H9 (cell line): ENCODE measurements around the gene TESK2. TPM values are rescaled to one million over a fixed set of nuclear protein-coding genes. Genes with fewer than 3 reads are reported as not detected.

ENCODE experiments used
- DNase-seq: peaks from one replicate; pipeline ENCODE4 v3.0.0-alpha.2; 2017
- H2AFZ ChIP-seq: one replicate; pipeline ENCODE4 v1.6.1; 2013; ENCODE audit warnings: mild to moderate bottlenecking, low read length, control low read depth, moderate library complexity
- H2AK5ac ChIP-seq: 2 replicates; pipeline ENCODE4 v1.6.1; 2013; ENCODE audit warnings: low read length, control low read depth, mixed read lengths; ENCODE audit not compliant: insufficient read length
- H2BK120ac ChIP-seq: one replicate; pipeline ENCODE4 v1.6.1; 2013; ENCODE audit warnings: low read depth, mild to moderate bottlenecking, low read length, control low read depth, inconsistent platforms; ENCODE audit not compliant: poor library complexity, severe bottlenecking
- H2BK12ac ChIP-seq: 2 replicates; pipeline ENCODE4 v1.6.1; 2013; ENCODE audit warnings: low read length, control low read depth, mixed read lengths, low read depth; ENCODE audit not compliant: insufficient read length
- H2BK15ac ChIP-seq: 2 replicates; pipeline ENCODE4 v1.6.1; 2013; ENCODE audit warnings: low read depth, low read length, control low read depth
- H2BK20ac ChIP-seq: one replicate; pipeline ENCODE4 v1.6.1; 2013; ENCODE audit warnings: low read depth, mild to moderate bottlenecking, low read length, control low read depth, inconsistent platforms; ENCODE audit not compliant: poor library complexity, severe bottlenecking
- H2BK5ac ChIP-seq: 2 replicates; pipeline ENCODE4 v1.6.1; 2013; ENCODE audit warnings: low read length, control low read depth, mixed read lengths; ENCODE audit not compliant: insufficient read length
- H3K14ac ChIP-seq: 2 replicates; pipeline ENCODE4 v1.6.1; 2013; ENCODE audit warnings: low read length, control low read depth; ENCODE audit not compliant: insufficient read depth
- H3K18ac ChIP-seq: 2 replicates; pipeline ENCODE4 v1.6.1; 2013; ENCODE audit warnings: low read depth, mild to moderate bottlenecking, mixed read lengths, low read length, control low read depth; ENCODE audit not compliant: insufficient read length
- H3K23ac ChIP-seq: 2 replicates; pipeline ENCODE4 v1.6.1; 2013; ENCODE audit warnings: low read length, control low read depth, mixed read lengths, low read depth; ENCODE audit not compliant: insufficient read length
- H3K23me2 ChIP-seq: 2 replicates; pipeline ENCODE4 v1.6.1; 2013; ENCODE audit warnings: low read depth, mild to moderate bottlenecking, mixed read lengths, low read length, control low read depth; ENCODE audit not compliant: insufficient read length, poor library complexity, severe bottlenecking
- H3K27ac ChIP-seq: 2 replicates; pipeline ENCODE4 v1.5.1; 2013; ENCODE audit warnings: low read length, control low read depth, mixed read lengths, low read depth; ENCODE audit not compliant: insufficient read length
- H3K27me3 ChIP-seq: 2 replicates; pipeline ENCODE4 v1.6.1; 2013; ENCODE audit warnings: low read length, control low read depth, inconsistent platforms; ENCODE audit not compliant: insufficient read depth
- H3K4ac ChIP-seq: 2 replicates; pipeline ENCODE4 v1.6.1; 2013; ENCODE audit warnings: low read depth, mild to moderate bottlenecking, control low read depth, inconsistent platforms, low read length, moderate library complexity
- H3K4me1 ChIP-seq: 2 replicates; pipeline ENCODE4 v1.6.1; 2013; ENCODE audit warnings: low read length, control low read depth, inconsistent platforms; ENCODE audit not compliant: insufficient read depth
- H3K4me2 ChIP-seq: 2 replicates; pipeline ENCODE4 v1.6.1; 2013; ENCODE audit warnings: low read length, control low read depth, mixed read lengths; ENCODE audit not compliant: insufficient read length, insufficient read depth
- H3K56ac ChIP-seq: 2 replicates; pipeline ENCODE4 v1.6.1; 2013; ENCODE audit warnings: low read depth, mild to moderate bottlenecking, mixed read lengths, low read length, control low read depth; ENCODE audit not compliant: insufficient read length
- H3K79me1 ChIP-seq: 2 replicates; pipeline ENCODE4 v1.6.1; 2013; ENCODE audit warnings: low read depth, mild to moderate bottlenecking, moderate library complexity, low read length, control low read depth, inconsistent platforms; ENCODE audit not compliant: insufficient read depth, poor library complexity, severe bottlenecking
- H3K79me2 ChIP-seq: 2 replicates; pipeline ENCODE4 v1.6.1; 2013; ENCODE audit warnings: low read length, control low read depth, inconsistent platforms; ENCODE audit not compliant: insufficient read depth
- H3K9ac ChIP-seq: 2 replicates; pipeline ENCODE4 v1.6.1; 2013; ENCODE audit warnings: low read length, control low read depth, mixed read lengths; ENCODE audit not compliant: insufficient read length; ENCODE audit errors: extremely low read depth
- H3K9me3 ChIP-seq: one replicate; pipeline ENCODE4 v1.6.1; 2013; ENCODE audit warnings: low read depth, low read length, inconsistent platforms; ENCODE audit not compliant: control insufficient read depth
- H3T11ph ChIP-seq: one replicate; pipeline ENCODE4 v1.6.1; 2013; ENCODE audit warnings: mild to moderate bottlenecking, low read length, control low read depth, inconsistent platforms
- H4K20me1 ChIP-seq: one replicate; pipeline ENCODE4 v1.6.1; 2013; ENCODE audit not compliant: control insufficient read depth, insufficient read length, insufficient read depth
- H4K5ac ChIP-seq: 2 replicates; pipeline ENCODE4 v1.6.1; 2013; ENCODE audit warnings: low read depth, mild to moderate bottlenecking, mixed read lengths, low read length, control low read depth; ENCODE audit not compliant: insufficient read length
- H4K8ac ChIP-seq: replicated peaks from 2 replicates; pipeline ENCODE4 v1.6.1; 2013; ENCODE audit warnings: low read length, control low read depth, mixed read lengths, low read depth; ENCODE audit not compliant: insufficient read length
- H4K91ac ChIP-seq: 2 replicates; pipeline ENCODE4 v1.6.1; 2013; ENCODE audit warnings: low read depth, mild to moderate bottlenecking, moderate library complexity, mixed read lengths, low read length, control low read depth; ENCODE audit not compliant: insufficient read length
- H3K27ac Mint-ChIP-seq, 3 experiments: 2 replicates in 2 of 3; 3 replicates in 1 of 3; pipeline ENCODE4 v1.8.0; 2020 to 2021; ENCODE audit warnings: mixed read lengths in 3 of 3, mild to moderate bottlenecking in 1 of 3, moderate library complexity in 1 of 3
- H3K27me3 Mint-ChIP-seq: 2 replicates; pipeline ENCODE4 v1.8.0; 2021; ENCODE audit warnings: low read depth, mild to moderate bottlenecking, moderate library complexity, mixed read lengths
- H3K36me3 Mint-ChIP-seq, 3 experiments: 2 replicates in 2 of 3; 3 replicates in 1 of 3; pipeline ENCODE4 v1.8.0; 2020 to 2021; ENCODE audit warnings: low read depth in 3 of 3, mixed read lengths in 3 of 3; ENCODE audit not compliant: insufficient read depth in 1 of 3
- H3K4me1 Mint-ChIP-seq, 2 experiments: 2 replicates each; pipeline ENCODE4 v1.8.0; 2020; ENCODE audit warnings: mixed read lengths in 2 of 2
- H3K4me3 Mint-ChIP-seq, 2 experiments: 2 replicates in 1 of 2; 3 replicates in 1 of 2; pipeline ENCODE4 v1.8.0; 2020 to 2021; ENCODE audit warnings: mild to moderate bottlenecking in 2 of 2, mixed read lengths in 2 of 2, moderate library complexity in 1 of 2
- H3K9me3 Mint-ChIP-seq, 2 experiments: 2 replicates in 1 of 2; 3 replicates in 1 of 2; pipeline ENCODE4 v1.8.0; 2020; ENCODE audit warnings: mild to moderate bottlenecking in 2 of 2, mixed read lengths in 2 of 2, moderate library complexity in 1 of 2
- WGBS: extraction: QIAGEN DNeasy Blood & Tissue Kit; methylation state at CpG from one replicate; pipeline ENCODE4 v1.1.7; 2013; ENCODE audit warnings: missing lambda C conversion rate, low lambda C conversion rate, mixed read lengths; ENCODE audit not compliant: insufficient read length; ENCODE audit errors: extremely low coverage; 5-methylcytosine and 5-hydroxymethylcytosine counted together
- total RNA-seq: library from RNA; stranded (reverse); gene quantifications from 2 replicates; pipeline ENCODE4 v1.2.1, GENCODE V29; 2021
- TF ChIP-seq, protein P1 (sequence below): fragments of 200-600 bp; sonication (generic); conservative IDR thresholded peaks from 3 replicates; pipeline ENCODE4 v1.8.0; 2021; ENCODE audit warnings: antibody characterized with exemption, mild to moderate bottlenecking

The TESK2 gene
- total RNA-seq, 1 experiment from 2014 or later = 7.2 TPM

GRCh38 chr1:45429561-45430159 is 61.3 kb downstream of the TESK2 start:
- H3K27me3 ChIP-seq = no peaks in the 10 kb centered on the region
- H3K56ac ChIP-seq = no peak overlapping the region
- no peak overlapping the region for H3T11ph ChIP-seq
- H2AFZ ChIP-seq = no peak overlapping the region
- Mint-ChIP-seq H3K4me1 (no peaks in the 10 kb centered on the region), H3K4me3 (no peak overlapping the region), H3K9me3 (no peaks in the 10 kb centered on the region), H3K27me3 (no peaks in the 10 kb centered on the region; the same call in 1 of the 2 replicates), H3K27ac (no peak overlapping the region), H3K36me3 (no peaks in the 10 kb centered on the region)
- H3K9ac ChIP-seq = no peak overlapping the region
- H3K4me1 ChIP-seq = no peaks in the 10 kb centered on the region
- H2BK5ac ChIP-seq = no peak overlapping the region
- H2BK15ac ChIP-seq = no peak overlapping the region
- no peak overlapping the region for H4K8ac ChIP-seq
- H3K18ac ChIP-seq = no peak overlapping the region
- no peak overlapping the region for H4K5ac ChIP-seq
- no peaks in the 10 kb centered on the region for H3K23me2 ChIP-seq
- H4K91ac ChIP-seq = no peak overlapping the region
- TF ChIP-seq, protein P1, sequence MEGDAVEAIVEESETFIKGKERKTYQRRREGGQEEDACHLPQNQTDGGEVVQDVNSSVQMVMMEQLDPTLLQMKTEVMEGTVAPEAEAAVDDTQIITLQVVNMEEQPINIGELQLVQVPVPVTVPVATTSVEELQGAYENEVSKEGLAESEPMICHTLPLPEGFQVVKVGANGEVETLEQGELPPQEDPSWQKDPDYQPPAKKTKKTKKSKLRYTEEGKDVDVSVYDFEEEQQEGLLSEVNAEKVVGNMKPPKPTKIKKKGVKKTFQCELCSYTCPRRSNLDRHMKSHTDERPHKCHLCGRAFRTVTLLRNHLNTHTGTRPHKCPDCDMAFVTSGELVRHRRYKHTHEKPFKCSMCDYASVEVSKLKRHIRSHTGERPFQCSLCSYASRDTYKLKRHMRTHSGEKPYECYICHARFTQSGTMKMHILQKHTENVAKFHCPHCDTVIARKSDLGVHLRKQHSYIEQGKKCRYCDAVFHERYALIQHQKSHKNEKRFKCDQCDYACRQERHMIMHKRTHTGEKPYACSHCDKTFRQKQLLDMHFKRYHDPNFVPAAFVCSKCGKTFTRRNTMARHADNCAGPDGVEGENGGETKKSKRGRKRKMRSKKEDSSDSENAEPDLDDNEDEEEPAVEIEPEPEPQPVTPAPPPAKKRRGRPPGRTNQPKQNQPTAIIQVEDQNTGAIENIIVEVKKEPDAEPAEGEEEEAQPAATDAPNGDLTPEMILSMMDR = no peak
- H2AK5ac ChIP-seq = no peak overlapping the region
- H3K14ac ChIP-seq = no peak overlapping the region
- H3K4ac ChIP-seq = no peak overlapping the region
- no peaks in the 10 kb centered on the region for H3K9me3 ChIP-seq
- no peak overlapping the region for H3K27ac ChIP-seq
- H2BK20ac ChIP-seq = no peak overlapping the region
- H3K4me2 ChIP-seq = no peak overlapping the region
- no peaks in the 10 kb centered on the region for H3K79me2 ChIP-seq
- no peaks in the 10 kb centered on the region for H3K79me1 ChIP-seq
- no peak overlapping the region for H3K23ac ChIP-seq
- no peak overlapping the region for H2BK120ac ChIP-seq
- no peak for DNase-seq
- WGBS = no CpG with 5 or more reads among the region's 4 CpGs
- H4K20me1 ChIP-seq = no peaks in the 10 kb centered on the region
- H2BK12ac ChIP-seq = no peak overlapping the region
